ENCODE data around the gene GLUD1. TPM values are rescaled to one million over a fixed set of nuclear protein-coding genes. Genes with fewer than 3 reads are reported as not detected.

The GLUD1 gene
- total and polyA plus RNA-seq, 2 donors (not counting 1 experiment from before 2014, with no cell fraction given), result 130 to 327 TPM

GRCh38 chr10:87092376-87092860, 2.2 kb downstream of the GLUD1 start:
- Histone ChIP-seq H3K79me2 (ENCODE audit: control insufficient read depth, insufficient read depth, low read length) (peaks cover 91% of the 10 kb centered on the region), H3K4me3 (replicated peaks in 1 of 4; ENCODE audit: control extremely low read depth in 1 of 4, insufficient read depth in 1 of 4, low read depth in 3 of 4, low read length in 4 of 4) (peak overlapping the region; percentile 54 to 98 (median 81)), H3K27ac (ENCODE audit: insufficient read depth, low read length) (peak overlapping the region; percentile 83), H3K9me3 (ENCODE audit: control insufficient read depth, insufficient read depth, low read depth, low read length) (no peaks in the 10 kb centered on the region), H3K9ac (ENCODE audit: insufficient read depth, low read length) (peak overlapping the region; percentile 46), H3K4me2 (ENCODE audit: extremely low read depth, insufficient read depth, low read length) (peak overlapping the region; percentile 85), H3K27me3 (ENCODE audit: control insufficient read depth, insufficient read depth, low read length) (no peaks in the 10 kb centered on the region), H3K4me1 (ENCODE audit: control insufficient read depth, extremely low read depth, insufficient read depth, low read length) (peaks cover 2% of the 10 kb centered on the region), H3K36me3 (ENCODE audit: control insufficient read depth, insufficient read depth, low read length) (no peaks in the 10 kb centered on the region), H4K20me1 (ENCODE audit: control insufficient read depth, extremely low read depth, insufficient read depth, low read length) (no peaks in the 10 kb centered on the region), H2AFZ (ENCODE audit: low read length) (no peak overlapping the region)
- TF ChIP-seq EZH2 (IDR thresholded peaks at IDR 0.05; ENCODE audit: low read length, missing control alignments) (no peak), CTCF (conservative IDR thresholded peaks at IDR 0.05 in 1 of 2, IDR thresholded peaks at IDR 0.05 in 1 of 2; ENCODE audit: low read depth in 1 of 2, low read length in 2 of 2) (no peak)
- DNase-seq (ENCODE audit: low read depth in 2 of 2), result peak; percentile 42 to 62

- peak in 1 of 2 donors; percentile 15 for DNase-seq (ENCODE audit: low read depth in 2 of 2)
- no peak overlapping the region for H3K4me2 ChIP-seq (ENCODE audit: extremely low read depth, insufficient read depth, low read length)
- no peak overlapping the region for H3K4me3 ChIP-seq (replicated peaks in 1 of 4; ENCODE audit: control extremely low read depth in 1 of 4, insufficient read depth in 1 of 4, low read depth in 3 of 4, low read length in 4 of 4)
- no peaks in the 10 kb centered on the region for H3K9me3 ChIP-seq (ENCODE audit: control insufficient read depth, insufficient read depth, low read depth, low read length)
- no peak overlapping the region for H2AFZ ChIP-seq (ENCODE audit: low read length)
- no peaks in the 10 kb centered on the region for H3K36me3 ChIP-seq (ENCODE audit: control insufficient read depth, insufficient read depth, low read length)
- H3K27ac ChIP-seq (ENCODE audit: insufficient read depth, low read length), result no peak overlapping the region
- no peak overlapping the region for H3K9ac ChIP-seq (ENCODE audit: insufficient read depth, low read length)
- TF ChIP-seq EZH2 (IDR thresholded peaks at IDR 0.05; ENCODE audit: low read length, missing control alignments) (no peak), CTCF (conservative IDR thresholded peaks at IDR 0.05 in 1 of 2, IDR thresholded peaks at IDR 0.05 in 1 of 2; ENCODE audit: low read depth in 1 of 2, low read length in 2 of 2) (no peak)
- H3K79me2 ChIP-seq (ENCODE audit: control insufficient read depth, insufficient read depth, low read length), result peaks cover 86% of the 10 kb centered on the region
- peaks cover 2% of the 10 kb centered on the region for H3K4me1 ChIP-seq (ENCODE audit: control insufficient read depth, extremely low read depth, insufficient read depth, low read length)
- no peaks in the 10 kb centered on the region for H3K27me3 ChIP-seq (ENCODE audit: control insufficient read depth, insufficient read depth, low read length)
- H4K20me1 ChIP-seq (ENCODE audit: control insufficient read depth, extremely low read depth, insufficient read depth, low read length), result no peaks in the 10 kb centered on the region
These were observed 3.9 kb downstream of the GLUD1 start for GRCh38 chr10:87090779-87091178.

GRCh38 chr10:87089746-87090145, 4.9 kb downstream of the GLUD1 start:
- no peaks in the 10 kb centered on the region for H3K27me3 ChIP-seq (ENCODE audit: control insufficient read depth, insufficient read depth, low read length)
- TF ChIP-seq EZH2 (IDR thresholded peaks at IDR 0.05; ENCODE audit: low read length, missing control alignments) (no peak), CTCF (conservative IDR thresholded peaks at IDR 0.05 in 1 of 2, IDR thresholded peaks at IDR 0.05 in 1 of 2; ENCODE audit: low read depth in 1 of 2, low read length in 2 of 2) (no peak)
- H3K4me1 ChIP-seq (ENCODE audit: control insufficient read depth, extremely low read depth, insufficient read depth, low read length), result peaks cover 7% of the 10 kb centered on the region
- H3K9ac ChIP-seq (ENCODE audit: insufficient read depth, low read length), result no peak overlapping the region
- H3K36me3 ChIP-seq (ENCODE audit: control insufficient read depth, insufficient read depth, low read length), result no peaks in the 10 kb centered on the region
- H4K20me1 ChIP-seq (ENCODE audit: control insufficient read depth, extremely low read depth, insufficient read depth, low read length), result no peaks in the 10 kb centered on the region
- no peak overlapping the region for H2AFZ ChIP-seq (ENCODE audit: low read length)
- H3K79me2 ChIP-seq (ENCODE audit: control insufficient read depth, insufficient read depth, low read length), result peaks cover 87% of the 10 kb centered on the region
- no peak overlapping the region for H3K4me2 ChIP-seq (ENCODE audit: extremely low read depth, insufficient read depth, low read length)
- no peak overlapping the region for H3K27ac ChIP-seq (ENCODE audit: insufficient read depth, low read length)
- no peak overlapping the region for H3K4me3 ChIP-seq (replicated peaks in 1 of 4; ENCODE audit: control extremely low read depth in 1 of 4, insufficient read depth in 1 of 4, low read depth in 3 of 4, low read length in 4 of 4)
- no peak for DNase-seq (ENCODE audit: low read depth in 2 of 2)
- H3K9me3 ChIP-seq (ENCODE audit: control insufficient read depth, insufficient read depth, low read depth, low read length), result no peaks in the 10 kb centered on the region

Measured in fibroblast of lung (primary cell).